SK-N-SH (cell line): Measurements from ENCODE around the gene RAI1. TPM values are rescaled to one million over a fixed set of nuclear protein-coding genes. Genes with fewer than 3 reads are reported as not detected.

Experiments used
- CTCF ChIA-PET: fragments of 300-600, 350-600 bp; formaldehyde crosslinking; extraction: SDS; loops from one replicate; lab custom pipeline; 2021; lab: Yijun Ruan, JAX
- POLR2A ChIA-PET: fragments of 350-600 bp; sonication (Branson Sonifier 250); formaldehyde crosslinking; extraction: SDS; loops from one replicate; lab custom pipeline; 2020; ENCODE audit warnings: antibody characterized with exemption, inconsistent platforms; lab: Yijun Ruan, JAX
- DNase-seq: peaks from one replicate; pipeline ENCODE4 v3.0.0; 2012
- H2AFZ ChIP-seq: fragments of 200-600 bp; sonication (generic); 2 replicates; pipeline ENCODE4 v1.8.1; 2016; ENCODE audit warnings: antibody characterized with exemption, mild to moderate bottlenecking, low read depth
- H3F3A ChIP-seq: fragments of 200-600 bp; sonication (generic); replicated peaks from 2 replicates; pipeline ENCODE3; 2016; ENCODE audit warnings: antibody characterized with exemption, mild to moderate bottlenecking; ENCODE audit not compliant: insufficient read depth
- H3K27ac ChIP-seq, 2 experiments: fragments of 200-500 bp in 1 of 2; fragments of 200-600 bp in 1 of 2; sonication (Bioruptor generic) in 1 of 2; sonication (generic), shearing (Covaris generic) in 1 of 2; 2 replicates each; pipeline versions ENCODE4 v1.5.1 to v1.6.1; 2014 to 2016; ENCODE audit warnings: low read depth in 2 of 2, inconsistent platforms in 1 of 2, low read length in 1 of 2, mild to moderate bottlenecking in 1 of 2, mixed read lengths in 1 of 2
- H3K27me3 ChIP-seq: fragments of 200-600 bp; sonication (generic), shearing (Covaris generic); 2 replicates; pipeline ENCODE4 v1.6.1; 2016; ENCODE audit warnings: mixed run types; ENCODE audit not compliant: insufficient read depth
- H3K36me3 ChIP-seq, 2 experiments: fragments of 200-500 bp in 1 of 2; fragments of 200-600 bp in 1 of 2; sonication (Bioruptor generic) in 1 of 2; sonication (generic) in 1 of 2; replicated peaks in 1 of 2; 2 replicates each; pipeline versions ENCODE3 to v1.5.1; 2014 to 2016; ENCODE audit warnings: low read length in 1 of 2, mild to moderate bottlenecking in 1 of 2; ENCODE audit not compliant: insufficient read depth in 2 of 2, control insufficient read depth in 1 of 2
- H3K4me1 ChIP-seq, 2 experiments: fragments of 200-500 bp in 1 of 2; fragments of 200-600 bp in 1 of 2; sonication (Bioruptor generic) in 1 of 2; sonication (generic), shearing (Covaris generic) in 1 of 2; 2 replicates each; pipeline versions ENCODE4 v1.5.1 to v1.6.1; 2014 to 2016; ENCODE audit warnings: low read depth in 1 of 2, low read length in 1 of 2, mixed run types in 1 of 2; ENCODE audit not compliant: insufficient read depth in 2 of 2, control insufficient read depth in 1 of 2
- H3K4me2 ChIP-seq: fragments of 200-600 bp; sonication (generic), shearing (Covaris generic); 2 replicates; pipeline ENCODE4 v1.6.1; 2017; ENCODE audit warnings: mixed run types
- H3K4me3 ChIP-seq, 2 experiments: fragments of 200-500 bp in 1 of 2; fragments of 200-600 bp in 1 of 2; sonication (Bioruptor generic) in 1 of 2; sonication (generic), shearing (Covaris generic) in 1 of 2; 2 replicates each; pipeline versions ENCODE4 v1.5.1 to v1.8.1; 2014 to 2016; ENCODE audit warnings: low read depth in 2 of 2, inconsistent platforms in 1 of 2, low read length in 1 of 2, mild to moderate bottlenecking in 1 of 2, mixed read lengths in 1 of 2, moderate library complexity in 1 of 2
- H3K79me2 ChIP-seq: fragments of 200-600 bp; sonication (generic); 2 replicates; pipeline ENCODE4 v1.8.1; 2017; ENCODE audit warnings: mild to moderate bottlenecking; ENCODE audit not compliant: insufficient read depth
- H3K9ac ChIP-seq: fragments of 200-600 bp; sonication (generic); 2 replicates; pipeline ENCODE4 v1.6.1; 2017; ENCODE audit warnings: mixed run types
- H3K9me2 ChIP-seq: fragments of 200-600 bp; sonication (generic); 2 replicates; pipeline ENCODE4 v1.6.1; 2017; ENCODE audit warnings: mixed run types
- H3K9me3 ChIP-seq: fragments of 200-600 bp; sonication (generic); 2 replicates; pipeline ENCODE4 v1.6.1; 2017; ENCODE audit warnings: mixed run types, mild to moderate bottlenecking, moderate library complexity
- H4K20me1 ChIP-seq: fragments of 200-600 bp; sonication (generic); 2 replicates; pipeline ENCODE4 v1.6.1; 2017; ENCODE audit warnings: mild to moderate bottlenecking, mixed run types; ENCODE audit not compliant: insufficient read depth
- CTCF ChIP-seq: fragments of 200-600 bp; sonication (generic); IDR thresholded peaks from 2 replicates; pipeline ENCODE4 v1.6.1; 2017; ENCODE audit warnings: antibody characterized with exemption, mild to moderate bottlenecking, moderate library complexity
- MAX ChIP-seq: IDR thresholded peaks from 2 replicates; pipeline ENCODE4 v1.4.0; 2012; ENCODE audit warnings: low read depth
- MXI1 ChIP-seq: IDR thresholded peaks from 2 replicates; pipeline ENCODE4 v1.6.1; 2012; ENCODE audit warnings: mild to moderate bottlenecking, low read depth, low read length, improper control_type of control experiment
- NRF1 ChIP-seq: IDR thresholded peaks from 2 replicates; pipeline ENCODE4 v1.6.1; 2012; ENCODE audit warnings: low read depth, mild to moderate bottlenecking, low read length
- PBX3 ChIP-seq: IDR thresholded peaks from 2 replicates; pipeline ENCODE4; 2012
- RAD21 ChIP-seq: IDR thresholded peaks from 2 replicates; pipeline ENCODE4 v1.6.1; 2012; ENCODE audit warnings: mild to moderate bottlenecking, low read length
- RXRA ChIP-seq: IDR thresholded peaks from 2 replicates; pipeline ENCODE4 v1.4.0; 2012; ENCODE audit warnings: low read depth, mild to moderate bottlenecking, borderline replicate concordance
- ZBTB33 ChIP-seq: IDR thresholded peaks from 2 replicates; pipeline ENCODE4 v1.4.0; 2012; ENCODE audit warnings: low read depth, borderline replicate concordance
- WGBS: methylation state at CpG from one replicate; pipeline ENCODE4 v1.1.6; 2017; ENCODE audit warnings: low lambda C conversion rate; 5-methylcytosine and 5-hydroxymethylcytosine counted together
- polyA plus RNA-seq, 3 experiments: library from polyadenylated mRNA; depleted of rRNA; stranded (reverse); fragments of >200 nt; gene quantifications; 2 replicates each; pipeline ENCODE4 v1.2.3, GENCODE V29; 2012

Gene RAI1
- polyA plus RNA-seq, 1 of the 3 experiments (the other 2 are of a cell fraction), result 4.7 TPM

- TF ChIP-seq RXRA, result no peak
- no peak for TF ChIP-seq CTCF
- TF ChIP-seq PBX3, result no peak
- no peak for TF ChIP-seq RAD21
- TF ChIP-seq MXI1, result no peak
Observed at GRCh38 chr17:17834974-17835373, 153.7 kb downstream of the RAI1 start (continued).

- Histone ChIP-seq H4K20me1 (no peaks in the 10 kb centered on the region), H2AFZ (peak overlapping the region; percentile 61; the same call in 1 of the 2 replicates), H3K79me2 (peaks cover 6% of the 10 kb centered on the region; the same call in 1 of the 2 replicates), H3K27ac (peak overlapping the region; percentile 69 to 95; a peak in 3 of 4 replicates), H3F3A (peaks cover 10% of the 10 kb centered on the region), H3K4me1 (peaks cover 22 to 63% of the 10 kb centered on the region in 2 experiments; a peak in 3 of 4 replicates), H3K36me3 (no peaks in the 10 kb centered on the region), H3K9me3 (no peaks in the 10 kb centered on the region), H3K9me2 (no peaks in the 10 kb centered on the region), H3K4me2 (peak overlapping the region; percentile 94), H3K27me3 (no peaks in the 10 kb centered on the region), H3K4me3 (peak overlapping the region; percentile 75 to 79; a peak in 3 of 4 replicates), H3K9ac (peak overlapping the region; percentile 88; the same call in 1 of the 2 replicates)
- ChIA-PET CTCF (interaction anchor here (0.9 to 5.2 kb wide), 12 partner anchors 10 to 154 kb away, joined by 3 to 32 read pairs (median 4); partner anchors contain the start of gene RAI1), POLR2A (interaction anchor here (0.7 to 4.0 kb wide), 32 partner anchors 9 to 481 kb away, joined by 3 to 44 read pairs (median 6); no protein-coding TSS in a partner anchor)
- 40% methylated on average over 19 of the region's 25 CpGs for WGBS
- TF ChIP-seq NRF1 (no peak), ZBTB33 (no peak), MAX (peak; percentile 93)
- DNase-seq, result no peak
Observed at GRCh38 chr17:17835415-17836249, 154.4 kb downstream of the RAI1 start.
